EH (cell line): Measurements from ENCODE around the gene ADCY5.
A peak's percentile ranks its signal among the peaks of the same experiment; 100 is the strongest.

Source experiments
- DNase-seq: peaks from one replicate; pipeline ENCODE4 v3.0.0-alpha.2; 2015; ENCODE audit warnings: low read depth

Gene ADCY5

DNA sequence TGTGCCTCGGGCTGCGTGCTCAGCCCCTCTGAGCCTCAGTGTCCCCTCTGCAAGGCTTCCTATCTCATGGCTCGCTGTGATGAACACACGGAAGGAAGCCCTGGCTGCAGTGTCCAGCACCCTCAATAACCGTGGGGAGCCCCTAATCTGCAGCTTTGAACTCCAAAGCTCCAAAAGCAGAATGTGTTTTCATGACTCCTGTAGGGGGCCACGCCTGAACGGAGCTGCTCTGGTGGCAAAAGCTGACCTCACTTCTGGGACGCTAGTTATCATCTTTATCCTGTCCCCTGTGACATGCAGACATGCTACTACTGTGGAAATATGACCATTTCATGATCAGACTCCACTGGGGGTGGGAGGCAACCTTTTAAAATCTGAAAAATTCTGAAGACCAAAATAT is 148.3 kb downstream of the ADCY5 start:
- no peak for DNase-seq

DNA sequence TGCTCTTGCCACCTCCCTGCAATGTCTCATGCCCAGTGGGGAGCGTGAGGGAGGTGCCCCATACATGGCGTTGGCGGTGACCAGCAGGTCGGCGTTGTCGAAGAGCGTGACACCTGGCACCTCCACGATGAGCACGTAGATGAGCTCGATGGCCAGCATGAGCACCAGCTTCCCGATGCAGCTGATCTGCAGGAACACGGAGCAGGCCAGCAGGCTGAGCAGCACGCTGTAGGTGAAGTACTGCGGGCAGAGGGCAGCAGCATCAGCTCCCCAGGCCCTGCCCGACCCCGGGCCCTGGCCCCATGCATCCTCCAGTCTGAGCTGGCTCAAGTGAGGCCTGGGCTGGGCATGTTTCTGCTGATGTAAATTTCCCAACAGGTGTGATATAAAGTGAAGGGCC is 148.8 kb downstream of the ADCY5 start:
- DNase-seq = no peak

DNA sequence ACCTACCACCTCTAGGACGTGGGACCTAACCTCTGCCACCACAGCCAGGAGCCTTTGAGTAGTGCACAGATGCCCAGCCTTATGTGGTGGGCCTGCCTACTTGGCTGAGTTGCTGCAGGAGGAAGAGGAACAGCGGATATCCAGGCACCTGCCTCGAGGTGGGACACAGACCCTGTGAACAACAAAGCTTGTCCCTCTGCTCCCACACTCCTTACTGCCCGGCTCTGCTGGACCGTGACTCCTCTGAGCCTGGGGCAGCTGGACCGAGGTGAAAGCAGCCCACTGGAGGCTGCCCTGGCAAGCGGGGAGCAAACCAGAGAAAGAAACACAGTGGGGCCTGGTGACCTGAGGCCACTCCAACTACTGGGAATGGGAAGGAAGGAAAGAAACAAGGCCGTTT is 149.3 kb downstream of the ADCY5 start:
- no peak for DNase-seq

DNA sequence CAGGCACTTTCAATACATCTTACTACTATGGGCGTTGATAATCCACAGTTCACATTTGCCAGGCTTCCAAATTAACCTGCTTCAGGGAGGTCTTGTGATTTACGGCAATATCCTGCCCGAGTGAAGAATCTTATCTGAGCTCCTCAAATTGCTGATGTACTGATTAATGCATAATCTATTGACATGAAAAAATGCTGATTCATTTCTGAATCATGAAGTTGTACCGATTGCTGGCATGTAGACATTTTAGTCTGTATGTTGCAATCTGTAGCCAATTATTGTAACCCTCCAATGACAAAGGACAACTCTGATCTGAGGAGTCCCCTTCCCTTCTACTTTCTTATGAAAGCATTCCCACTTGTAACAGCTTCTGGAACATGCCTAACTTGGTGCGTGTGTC is 150.0 kb downstream of the ADCY5 start:
- no peak for DNase-seq

DNA sequence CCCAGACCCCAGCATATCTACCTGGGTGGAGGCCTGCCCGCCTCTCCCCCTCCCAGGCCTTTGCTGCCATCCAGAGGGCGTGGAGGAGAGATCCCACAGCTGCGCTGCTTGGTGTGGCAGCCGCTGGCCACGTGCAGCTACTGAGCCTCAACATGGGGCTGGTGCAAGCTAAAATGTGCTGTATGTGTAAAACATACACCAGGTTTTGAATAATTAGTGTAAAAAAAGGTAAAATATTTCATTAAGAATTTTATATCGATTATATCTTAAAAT is 151.3 kb downstream of the ADCY5 start:
- no peak for DNase-seq

DNA sequence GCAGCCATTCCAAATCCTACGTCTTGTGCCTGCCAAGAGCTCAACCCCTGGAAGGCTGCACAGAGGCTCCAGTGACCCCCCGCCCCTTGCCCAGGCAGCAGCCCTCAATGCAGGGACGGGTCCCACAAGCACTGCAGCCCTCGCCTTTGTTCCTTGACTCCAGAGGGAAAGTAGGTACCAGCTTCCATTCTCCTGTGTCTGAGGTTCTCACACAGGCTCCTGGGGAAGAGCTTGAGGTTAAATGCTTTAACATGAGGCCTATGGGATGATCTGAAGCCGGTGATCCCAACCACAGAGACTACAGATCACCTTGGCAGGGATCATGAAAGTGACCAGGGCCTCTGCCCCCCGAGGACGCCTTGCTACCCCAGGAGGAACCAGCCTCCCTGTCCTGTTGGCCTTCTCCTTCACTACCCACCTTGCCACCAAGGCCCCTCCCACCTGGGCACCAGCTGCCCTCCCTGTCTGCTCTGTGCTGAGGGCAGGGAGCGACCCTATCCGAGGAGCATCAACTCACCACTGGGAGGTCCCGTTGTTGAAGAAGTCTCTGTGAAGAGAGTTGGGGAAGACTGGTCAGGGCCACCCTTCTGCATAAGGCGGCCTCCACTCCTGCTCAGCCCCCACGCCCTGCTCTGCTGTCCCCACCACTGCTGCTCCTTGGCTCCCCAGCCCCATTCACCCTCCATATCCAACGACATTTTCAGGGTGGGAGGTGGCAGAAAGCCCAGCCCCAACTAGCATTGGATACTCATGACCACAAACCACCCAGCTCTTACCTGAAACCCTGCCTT is 151.9 kb downstream of the ADCY5 start:
- no peak for DNase-seq

DNA sequence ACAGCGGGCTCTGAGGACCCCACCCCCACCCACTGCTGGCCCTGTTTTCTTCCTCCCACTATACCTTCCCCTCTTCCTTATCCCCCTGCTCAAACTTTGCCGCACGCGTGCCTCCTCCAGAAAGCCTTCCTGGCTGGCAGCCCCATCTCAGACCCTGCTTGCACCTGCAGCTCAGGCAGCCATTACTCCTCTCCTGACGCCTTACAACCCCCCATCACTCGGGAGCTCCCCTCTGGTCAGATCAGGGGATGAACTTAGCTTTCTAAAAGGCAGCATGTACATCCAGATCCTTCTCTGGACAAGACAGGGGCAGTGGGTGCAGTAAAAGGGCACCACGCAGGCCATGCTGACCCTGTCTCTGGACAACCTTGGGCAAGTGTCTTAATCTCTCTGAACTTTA is 152.6 kb downstream of the ADCY5 start:
- DNase-seq = no peak

DNA sequence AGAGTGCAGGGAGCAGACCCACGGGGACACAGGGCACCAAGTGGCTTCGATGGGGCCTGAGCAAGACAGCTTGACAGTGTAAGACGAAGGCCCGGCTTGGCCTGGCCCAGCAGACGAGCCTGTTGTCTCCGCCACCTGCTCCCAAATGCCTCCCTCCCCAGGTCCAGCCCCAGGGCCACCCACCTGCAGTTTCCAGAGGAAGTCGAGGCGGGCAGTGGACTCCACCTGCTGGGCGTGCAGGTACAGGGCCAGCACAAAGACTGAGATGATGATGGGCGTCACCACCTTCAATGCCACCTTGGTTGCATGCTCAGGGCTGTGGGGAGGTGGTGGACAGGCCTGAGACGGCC is 153.0 kb downstream of the ADCY5 start:
- no peak for DNase-seq

DNA sequence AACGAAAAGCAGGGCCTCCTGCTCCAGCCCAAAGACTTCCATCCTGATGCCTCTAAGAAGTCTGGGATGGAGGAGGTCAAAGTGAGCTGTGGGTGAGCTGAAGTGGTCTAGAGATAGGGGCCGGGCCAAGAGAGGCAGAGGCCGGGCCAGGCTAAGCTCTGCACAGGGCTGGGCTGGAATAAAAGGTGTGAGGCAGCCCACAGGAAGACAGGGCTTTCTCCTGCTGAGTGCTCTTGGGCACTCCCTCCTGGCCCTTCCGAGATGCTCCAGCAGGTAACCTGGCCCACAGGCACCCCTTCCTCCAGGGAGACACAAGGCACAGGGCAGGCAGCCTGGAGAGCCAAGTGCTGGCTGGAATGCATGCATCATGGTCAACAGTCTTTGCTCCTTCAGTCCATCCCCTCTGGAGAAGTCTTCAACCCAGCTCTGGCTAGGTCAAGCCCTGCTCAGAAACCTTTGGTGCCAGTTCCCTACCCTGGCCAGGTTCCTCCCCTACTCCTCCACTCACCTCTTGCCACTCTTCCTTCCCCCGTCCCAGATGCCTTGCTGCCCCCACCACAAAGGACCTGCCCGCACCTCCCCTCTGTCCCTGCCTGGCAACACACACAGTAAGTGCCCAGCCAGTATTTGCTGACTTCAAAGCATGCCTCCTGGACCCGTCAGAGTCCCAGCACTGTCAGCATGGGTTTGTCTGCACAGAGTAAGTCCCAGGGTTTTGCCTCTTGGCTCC is 153.6 kb downstream of the ADCY5 start:
- no peak for DNase-seq

DNA sequence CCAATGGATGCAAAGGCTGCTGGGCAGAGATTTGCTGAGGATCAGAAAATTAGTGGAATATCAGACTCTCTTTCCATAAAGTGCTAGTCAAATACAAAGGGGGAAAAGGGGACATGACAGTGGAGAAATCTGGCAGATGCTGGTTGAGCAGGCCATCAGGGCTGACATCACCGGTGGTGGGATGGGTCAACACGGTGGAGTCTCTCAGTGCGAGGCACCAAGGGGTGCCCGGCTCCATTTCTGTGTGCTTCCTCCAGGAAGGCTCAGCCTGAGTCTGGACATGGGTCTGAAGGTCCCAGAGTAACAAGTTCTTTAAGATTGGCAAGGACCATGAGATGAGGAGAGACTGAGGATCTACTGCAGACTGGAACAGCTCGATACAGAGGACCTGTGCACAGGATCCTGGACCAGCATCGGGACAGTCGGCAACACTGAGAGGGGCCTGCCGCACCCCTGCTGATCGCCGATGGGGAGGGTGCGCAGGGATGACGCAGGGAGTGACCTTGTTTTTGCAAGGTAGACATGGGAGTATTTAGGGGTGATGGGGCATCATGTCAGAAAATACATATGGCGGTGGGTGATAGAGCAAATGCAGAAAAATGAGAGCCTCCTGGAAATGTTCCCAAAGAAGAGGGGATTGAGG is 154.5 kb downstream of the ADCY5 start:
- no peak for DNase-seq

DNA sequence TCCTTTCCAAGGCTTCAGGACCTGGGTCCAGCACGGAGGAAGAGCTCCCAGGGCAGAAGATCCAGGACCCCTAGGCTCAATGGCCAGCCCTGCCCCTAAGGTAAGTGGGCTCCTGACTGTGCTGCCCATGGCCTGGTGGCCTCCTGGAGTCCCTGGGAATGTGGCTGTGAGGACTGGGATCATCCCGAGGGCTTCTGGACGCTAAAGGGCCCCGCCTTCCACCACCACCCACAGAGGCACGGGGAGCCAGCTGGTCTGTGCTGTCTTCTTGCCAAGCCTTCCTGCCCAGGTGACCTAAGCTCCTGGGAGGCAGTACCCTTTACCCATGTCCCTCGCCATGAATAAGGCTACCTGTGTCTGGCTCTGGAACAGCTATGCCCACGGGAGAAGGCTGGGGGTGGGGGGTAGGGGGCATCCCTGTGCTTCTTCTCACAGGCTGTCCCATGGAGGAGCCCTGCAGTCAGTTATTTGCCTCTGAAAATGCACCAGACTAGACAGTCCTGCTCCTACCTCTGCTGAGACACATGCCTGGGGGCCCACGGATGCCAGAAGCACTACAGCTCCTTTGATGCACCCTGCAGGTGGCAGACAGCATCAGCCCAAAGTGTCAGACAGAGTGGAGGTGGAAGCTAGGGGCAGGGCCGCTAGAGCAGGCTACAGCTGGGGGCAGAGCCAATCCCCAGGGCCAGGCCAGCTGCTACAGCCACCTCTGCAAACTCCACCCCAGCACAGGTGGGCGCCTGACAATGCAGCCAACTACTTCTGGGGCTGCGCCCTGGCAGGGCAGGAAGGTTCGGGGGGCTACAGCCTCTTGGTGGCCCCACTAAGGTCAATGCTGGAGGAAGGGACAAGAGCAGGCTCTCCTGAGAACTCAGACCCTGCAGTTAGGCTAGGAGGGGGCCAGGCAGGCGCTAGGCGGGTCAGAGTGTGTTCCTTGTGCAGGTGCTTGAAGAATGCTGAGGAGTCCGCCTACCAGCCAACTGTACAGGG is 156.3 kb downstream of the ADCY5 start:
- DNase-seq = no peak

DNA sequence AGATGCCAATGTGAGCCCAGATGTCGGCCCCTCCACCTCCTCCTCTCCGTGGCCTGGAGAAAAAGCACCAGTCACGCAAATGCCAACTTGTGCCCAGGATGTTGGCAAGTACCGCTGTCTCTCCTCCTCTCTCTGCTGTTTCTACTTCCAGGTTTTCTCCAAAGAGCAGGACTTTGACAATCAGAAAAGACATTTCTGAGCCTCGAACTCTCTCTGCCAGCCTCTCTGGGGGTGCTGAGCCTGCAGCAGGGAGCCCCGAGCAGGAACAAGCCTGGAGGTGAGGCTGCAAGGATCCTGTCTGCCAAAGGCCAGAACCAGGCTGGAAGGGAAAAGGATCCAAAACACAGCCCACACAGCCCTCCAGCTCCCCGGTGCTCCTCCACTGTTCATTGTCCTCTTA is 157.5 kb downstream of the ADCY5 start:
- DNase-seq = no peak

DNA sequence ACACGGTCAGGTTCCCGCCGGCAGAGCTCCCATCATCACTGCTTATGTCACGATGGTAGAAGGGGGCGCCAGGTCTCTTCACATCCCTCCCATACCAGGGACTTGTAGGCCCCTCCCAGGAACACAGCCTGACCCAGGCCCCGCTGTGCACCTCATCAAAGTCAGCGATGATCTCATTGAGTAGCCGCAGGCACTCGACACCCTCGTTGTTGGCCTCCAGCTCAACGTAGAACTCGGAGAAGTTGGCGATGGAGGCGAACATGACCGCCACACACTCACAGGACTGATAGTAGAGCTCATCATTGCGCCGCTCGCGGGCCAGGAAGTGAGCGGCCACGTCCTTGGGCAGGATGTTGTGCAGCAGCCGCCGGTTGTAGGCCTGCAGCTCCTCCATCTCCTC is 157.9 kb downstream of the ADCY5 start:
- no peak for DNase-seq

DNA sequence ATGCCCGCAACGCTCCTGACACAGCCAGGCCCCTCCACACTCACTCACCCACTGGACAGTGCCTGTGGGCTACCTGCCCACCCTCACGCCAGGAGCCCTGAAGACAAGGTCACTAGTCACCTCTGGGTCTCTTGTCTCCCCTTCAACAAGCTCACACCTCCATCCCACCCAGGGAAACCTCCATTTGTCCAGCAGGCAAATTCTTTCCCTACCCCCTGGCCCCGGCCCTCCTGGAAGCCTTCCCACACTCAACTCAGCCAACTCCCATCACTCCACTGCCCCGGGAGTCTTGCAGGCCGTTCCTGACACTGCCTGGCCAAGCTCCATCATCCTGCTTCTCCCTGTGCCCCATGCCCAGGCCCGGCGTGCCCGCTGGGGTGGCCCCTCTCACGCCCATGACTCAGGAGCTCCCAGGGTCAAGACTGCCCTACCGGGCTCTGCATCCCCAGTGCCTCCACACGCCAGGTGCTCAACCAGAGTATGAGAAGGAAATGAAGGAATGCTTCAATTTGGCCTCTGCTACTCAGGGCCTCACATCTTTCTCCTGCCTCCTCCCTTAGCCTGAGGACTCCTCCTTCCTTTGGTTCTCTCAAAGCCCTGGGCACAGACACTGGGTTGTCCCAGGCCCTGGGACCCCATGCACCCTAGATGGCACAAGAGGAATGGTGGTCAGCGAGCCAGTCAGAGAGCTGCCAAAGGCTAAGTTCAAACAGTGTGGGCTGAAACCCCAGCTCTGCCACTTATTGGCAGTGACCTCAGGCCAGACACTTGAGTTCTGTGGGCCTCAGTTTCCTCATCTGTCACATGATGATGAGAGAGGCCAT is 158.6 kb downstream of the ADCY5 start:
- no peak for DNase-seq

DNA sequence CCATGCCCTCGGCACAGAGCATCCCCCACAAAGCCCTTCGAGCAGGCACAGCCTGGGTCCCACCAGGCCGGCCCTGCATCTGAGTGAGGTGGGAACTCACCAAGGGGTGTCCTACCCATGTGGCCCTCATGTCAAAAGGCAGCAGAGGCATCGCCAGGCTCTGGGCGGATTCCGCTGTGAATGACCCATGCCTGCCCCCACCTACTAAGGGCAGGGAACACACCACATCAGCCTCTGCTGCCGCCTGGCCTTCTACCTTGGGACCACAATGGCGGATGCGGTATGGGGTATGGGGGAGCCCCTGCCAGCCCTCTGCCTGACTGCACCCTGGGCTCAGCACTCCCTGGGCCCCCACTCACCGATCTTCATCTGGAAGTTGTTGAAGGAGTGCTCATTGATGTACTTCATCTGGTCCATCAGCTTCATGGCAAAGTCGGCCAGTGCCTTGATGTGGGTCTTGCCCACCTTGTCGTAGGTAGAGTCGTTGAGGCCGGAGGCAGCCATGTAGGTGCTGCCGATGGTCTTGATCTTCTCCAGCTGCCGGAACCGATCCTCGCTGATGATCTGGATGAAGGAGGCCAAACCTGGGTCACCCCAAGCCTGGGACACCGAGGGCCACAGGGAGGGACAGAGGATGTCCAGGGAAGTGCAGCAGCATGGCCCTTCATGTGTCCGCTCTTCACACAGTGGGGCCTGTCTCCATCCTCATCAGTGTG is 159.3 kb downstream of the ADCY5 start:
- no peak for DNase-seq

DNA sequence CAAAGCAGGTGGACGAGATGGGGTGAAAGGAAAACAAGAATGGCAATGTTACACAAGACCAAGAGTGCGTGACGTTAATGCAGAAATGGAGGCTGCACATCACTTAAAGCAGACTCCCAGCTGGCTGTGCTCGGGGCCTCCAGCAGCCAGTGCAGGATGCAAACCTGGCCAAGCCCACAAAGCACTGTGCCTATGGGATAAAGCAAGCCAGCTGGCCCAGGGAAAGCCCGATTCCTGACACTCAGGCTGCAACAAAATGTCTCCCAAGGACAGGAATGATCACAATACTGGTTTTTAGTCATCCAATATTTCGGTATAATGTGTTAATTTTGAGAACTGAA is 161.0 kb downstream of the ADCY5 start:
- no peak for DNase-seq

DNA sequence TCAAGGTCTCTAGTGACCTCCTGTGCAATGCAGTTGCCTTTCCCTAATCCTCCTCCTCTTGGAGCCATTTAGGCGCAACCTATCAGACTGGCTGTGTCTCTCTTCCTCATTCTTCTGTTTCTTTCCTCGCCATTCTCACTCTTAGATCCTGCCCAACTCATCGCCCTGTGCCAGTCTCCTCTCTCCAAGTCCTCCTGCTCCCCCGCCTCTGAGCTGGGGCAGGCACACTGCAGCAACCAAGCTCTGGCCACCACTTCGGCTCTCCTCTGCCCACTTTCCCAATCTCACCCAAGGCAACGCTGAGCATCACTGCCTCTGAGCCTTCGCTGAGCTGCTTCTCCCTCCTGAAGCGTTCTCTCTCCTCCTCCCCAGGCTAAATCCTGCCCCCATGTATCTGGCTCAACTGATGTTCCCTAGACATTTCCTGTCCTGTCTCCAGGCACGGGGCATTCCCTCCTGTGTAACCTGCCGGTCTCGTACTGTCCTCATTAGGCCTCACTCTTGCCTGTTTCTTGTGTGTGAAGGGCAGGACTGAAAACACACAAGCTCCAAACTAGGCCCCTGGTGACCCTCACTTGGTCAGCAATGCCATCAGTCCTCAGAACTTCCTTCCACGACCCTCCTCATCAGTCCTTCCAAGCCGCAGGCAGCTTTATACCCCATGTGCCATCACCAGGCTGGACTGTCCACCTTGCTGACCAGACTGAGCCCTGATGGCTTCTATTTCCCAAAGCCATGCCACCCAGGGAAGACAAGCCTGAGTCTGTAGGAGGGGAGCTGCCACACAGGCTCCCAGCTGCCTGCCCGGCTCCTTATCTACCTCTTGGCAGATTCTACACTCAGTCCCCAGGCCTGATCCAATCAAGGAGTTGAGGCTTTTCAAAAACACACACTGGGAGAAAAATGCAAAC is 161.6 kb downstream of the ADCY5 start:
- DNase-seq = no peak

DNA sequence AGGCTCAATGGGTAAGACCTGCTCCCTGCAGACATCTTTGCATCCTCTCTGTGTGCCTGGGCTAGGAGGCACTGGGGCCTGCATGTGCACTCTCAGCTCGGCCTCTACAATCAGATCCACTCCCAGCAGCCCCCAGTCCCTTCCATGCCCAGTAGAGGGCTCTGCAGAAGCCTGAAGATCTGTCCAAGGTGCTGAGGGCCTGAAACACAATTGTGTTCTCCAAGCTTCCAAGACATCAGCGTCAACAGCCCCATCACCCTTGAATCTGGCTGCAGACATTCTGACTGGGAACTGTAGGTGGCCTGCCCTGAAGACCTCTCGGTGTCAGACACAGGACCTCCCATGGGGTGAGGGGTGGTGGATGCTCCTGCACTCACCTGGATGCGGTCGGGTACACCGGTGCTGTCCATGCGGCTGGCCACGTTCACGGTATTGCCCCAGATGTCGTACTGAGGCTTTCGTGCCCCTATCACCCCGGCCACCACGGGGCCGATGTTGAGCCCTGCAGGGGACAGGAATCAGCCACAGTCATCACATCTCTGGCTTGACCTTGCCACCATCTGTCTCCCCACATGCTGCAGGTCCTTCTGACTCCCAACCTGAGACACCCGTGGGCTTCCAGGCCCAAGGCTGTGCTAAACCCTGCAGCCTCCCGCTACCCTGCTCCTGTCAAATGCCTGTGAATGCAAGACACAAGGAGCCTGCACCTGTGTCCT is 162.4 kb downstream of the ADCY5 start:
- peak; percentile 75 for DNase-seq

DNA sequence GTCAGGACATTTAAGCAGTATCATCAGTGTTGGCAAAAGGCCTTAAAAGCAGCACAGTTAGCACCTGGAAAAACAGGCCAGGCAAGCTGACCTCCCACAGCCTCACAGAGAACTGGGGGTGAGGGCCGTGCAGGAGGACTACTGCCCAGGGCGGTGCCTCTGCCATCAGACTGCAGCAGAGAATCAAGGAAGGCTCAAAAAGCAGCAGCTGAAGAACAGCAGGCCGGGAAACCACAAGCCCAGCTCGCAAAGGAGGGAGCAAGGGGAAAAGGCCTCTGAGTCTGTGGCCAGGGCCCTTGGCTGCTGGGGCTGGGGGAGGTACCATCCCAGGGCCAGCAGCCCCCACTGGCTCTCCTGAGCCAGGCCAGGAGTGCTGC is 163.0 kb downstream of the ADCY5 start:
- DNase-seq = no peak
